GM19193 (cell line): Measurements from ENCODE around the gene PDZD4.

Source experiments
- POLR2A ChIP-seq: IDR thresholded peaks from 4 replicates; pipeline ENCODE4 v1.6.1; 2011; ENCODE audit not compliant: insufficient read depth, insufficient read length; ENCODE audit errors: extremely low read depth

PDZD4 gene

GRCh38 chrX:153829549-153829798 lies 870 bp downstream of the PDZD4 start:
- TF ChIP-seq POLR2A = no peak

GRCh38 chrX:153828723-153829548 lies 1.4 kb downstream of the PDZD4 start:
- TF ChIP-seq POLR2A = no peak

- no peak for TF ChIP-seq POLR2A
These were observed 2.0 kb downstream of the PDZD4 start for GRCh38 chrX:153828308-153828707.

GRCh38 chrX:153827903-153828302 lies 2.4 kb downstream of the PDZD4 start:
- no peak for TF ChIP-seq POLR2A

DNA sequence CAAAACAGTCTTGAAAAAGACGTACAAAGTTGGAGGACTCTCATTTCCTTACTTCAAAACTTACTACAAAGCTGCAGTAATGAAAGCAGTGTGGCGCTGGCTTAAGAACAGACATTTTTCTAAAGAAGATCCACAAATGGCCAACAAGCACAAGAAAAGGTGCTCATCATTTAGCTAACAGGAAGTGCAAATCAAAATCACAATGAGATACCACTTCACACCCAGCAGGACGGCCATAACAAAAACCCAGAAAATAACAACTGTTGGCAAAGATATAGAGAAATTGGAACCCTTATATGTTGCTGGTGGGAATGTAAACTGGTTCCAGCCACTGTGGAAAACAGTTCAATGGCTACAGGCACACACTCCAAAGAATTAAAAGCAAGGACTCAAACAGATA lies 3.3 kb downstream of the PDZD4 start:
- TF ChIP-seq POLR2A = no peak

- no peak for TF ChIP-seq POLR2A
These were observed 5.3 kb downstream of the PDZD4 start for GRCh38 chrX:153825042-153825441.

DNA sequence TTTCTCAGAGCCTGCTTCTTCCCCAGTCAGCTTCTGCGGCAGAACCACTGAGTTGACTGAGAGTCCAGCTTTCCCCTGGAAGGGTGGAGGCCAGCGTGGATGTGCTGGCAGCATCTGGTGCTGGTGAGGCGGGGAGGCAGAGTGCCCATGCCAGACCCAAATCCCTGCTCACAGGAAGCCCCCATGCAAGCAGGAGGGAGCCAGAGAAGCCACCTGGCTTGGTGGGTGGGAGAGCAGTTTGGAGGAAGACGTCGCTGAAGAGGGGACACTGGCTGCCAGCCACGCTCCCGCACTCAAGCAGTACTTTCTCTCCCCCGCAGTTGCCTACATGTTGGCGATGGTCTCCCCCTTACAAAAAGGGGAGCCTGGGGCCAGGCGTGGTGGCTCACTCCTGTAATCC lies 6.0 kb downstream of the PDZD4 start:
- TF ChIP-seq POLR2A = no peak

DNA sequence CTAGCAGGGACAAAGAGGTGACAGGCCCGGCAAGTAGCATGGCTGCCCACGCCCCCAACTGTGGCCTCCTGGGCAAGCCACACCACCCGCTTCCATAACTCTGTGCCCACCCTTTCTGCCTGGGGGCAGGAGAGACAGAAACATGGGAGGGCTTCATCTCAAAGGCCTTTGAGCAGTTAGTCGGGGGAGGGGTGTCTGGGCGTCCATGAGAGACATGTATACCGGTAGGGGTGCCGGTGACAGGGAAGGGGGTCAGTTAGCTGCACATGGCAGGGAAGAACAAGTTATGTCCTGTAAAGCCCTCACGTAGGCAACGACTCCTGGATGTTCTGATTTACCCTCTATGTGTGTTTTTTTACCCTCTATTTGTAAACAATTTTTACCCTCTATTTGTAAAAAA lies 9.3 kb downstream of the PDZD4 start:
- TF ChIP-seq POLR2A = no peak

DNA sequence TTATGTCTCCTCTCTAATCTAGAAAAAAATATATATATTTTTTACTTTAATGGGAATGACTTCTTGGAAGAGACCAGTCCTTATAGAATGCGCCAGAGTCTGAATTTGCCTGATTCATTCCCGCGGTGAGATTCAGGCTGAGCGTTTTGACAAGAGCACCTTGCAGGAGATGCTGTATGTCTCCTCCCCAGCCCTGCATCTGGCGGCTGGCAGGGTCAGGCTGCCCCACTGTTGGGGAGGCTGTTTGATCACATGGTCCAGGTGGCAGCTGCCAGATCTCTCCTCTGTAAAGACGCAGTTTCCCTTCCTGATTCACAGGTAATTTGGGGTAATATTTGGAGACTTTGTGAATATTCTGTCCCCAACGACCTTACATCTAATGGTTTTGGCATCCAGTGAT lies 9.7 kb downstream of the PDZD4 start:
- TF ChIP-seq POLR2A = no peak

- TF ChIP-seq POLR2A = no peak
These were observed 10.8 kb downstream of the PDZD4 start for GRCh38 chrX:153819384-153820040.

DNA sequence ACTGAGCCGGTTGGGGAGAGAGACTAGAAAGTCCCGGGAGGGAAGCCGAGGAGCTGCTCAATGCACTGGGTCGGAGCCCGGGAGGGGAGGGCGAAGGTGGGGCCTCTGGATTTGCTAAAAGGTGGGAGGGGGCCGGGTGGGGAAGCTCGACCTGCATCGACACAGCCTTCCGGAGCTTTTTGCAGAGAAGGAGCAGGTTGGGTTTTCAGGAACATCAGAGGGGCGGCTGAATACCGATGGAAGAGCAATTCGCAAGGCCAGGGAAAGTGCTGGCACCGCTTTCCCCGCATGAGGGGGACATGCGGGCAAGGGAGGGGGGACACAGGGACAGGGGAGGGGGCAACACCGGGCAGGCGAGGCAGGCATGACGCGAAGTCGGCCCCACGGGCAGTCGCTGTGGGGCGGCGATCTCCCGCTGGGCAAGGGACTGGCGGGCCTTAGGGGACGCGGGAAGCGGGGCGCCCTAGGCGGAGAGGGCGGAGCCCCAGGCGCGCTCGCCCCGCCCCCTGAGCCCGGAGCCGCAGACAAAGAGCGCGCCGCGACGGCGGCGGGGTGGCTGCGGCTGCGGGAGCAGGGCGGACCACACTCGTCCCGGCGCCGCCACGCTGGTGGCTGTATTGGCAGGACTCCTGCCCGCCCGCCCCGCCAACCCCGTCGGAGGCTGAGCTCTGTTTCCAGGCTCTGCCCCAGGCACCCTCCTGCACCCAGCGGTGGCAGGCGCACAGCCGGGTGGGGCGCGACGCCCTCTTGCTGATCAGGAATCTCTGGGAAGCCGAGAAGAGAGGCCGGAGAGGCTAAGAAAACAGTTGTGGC lies 11.6 kb downstream of the PDZD4 start:
- no peak for TF ChIP-seq POLR2A

- no peak for TF ChIP-seq POLR2A
These were observed 13.3 kb downstream of the PDZD4 start for GRCh38 chrX:153816831-153817690.

GRCh38 chrX:153814591-153815315 lies 15.6 kb downstream of the PDZD4 start:
- no peak for TF ChIP-seq POLR2A

DNA sequence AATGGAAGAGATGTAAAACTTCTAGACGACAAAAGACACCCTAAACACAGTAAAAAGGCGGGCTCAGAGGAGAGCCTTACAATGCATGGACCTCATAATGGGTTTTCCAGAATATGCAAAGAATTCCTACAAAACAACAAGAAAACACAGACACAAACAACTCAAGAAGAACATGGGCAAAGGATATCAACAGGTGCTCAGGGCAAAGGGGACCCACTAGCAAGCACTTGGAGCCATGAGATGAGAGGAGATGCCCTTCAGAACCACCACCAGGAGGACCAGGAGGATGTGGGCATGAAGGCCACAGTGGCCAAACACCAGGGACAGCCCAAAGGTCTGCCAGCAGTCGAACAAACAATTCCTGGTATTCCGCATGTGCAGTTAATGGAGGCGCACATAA lies 17.2 kb downstream of the PDZD4 start:
- no peak for TF ChIP-seq POLR2A

GRCh38 chrX:153812220-153812619 lies 18.1 kb downstream of the PDZD4 start:
- TF ChIP-seq POLR2A = no peak

- TF ChIP-seq POLR2A = no peak
These were observed 22.4 kb downstream of the PDZD4 start for GRCh38 chrX:153807976-153808375.
